NCI-H345 treated with DMSO at 0.1 percent for 48 hours (cell line): ENCODE measurements around the gene RAPGEFL1.
A peak's percentile ranks its signal among the peaks of the same experiment; 100 is the strongest.
"Not testable (repeated sequence)": the region's sequence is repeated elsewhere in the genome, so short reads cannot be mapped to it uniquely, and the experiment has no call there.

ENCODE experiments used
- DNase-seq: peaks from one replicate; lab custom pipeline; 2025; ENCODE audit not compliant: unreplicated experiment; lab: John Stamatoyannopoulos, UW

The RAPGEFL1 gene, protein sequence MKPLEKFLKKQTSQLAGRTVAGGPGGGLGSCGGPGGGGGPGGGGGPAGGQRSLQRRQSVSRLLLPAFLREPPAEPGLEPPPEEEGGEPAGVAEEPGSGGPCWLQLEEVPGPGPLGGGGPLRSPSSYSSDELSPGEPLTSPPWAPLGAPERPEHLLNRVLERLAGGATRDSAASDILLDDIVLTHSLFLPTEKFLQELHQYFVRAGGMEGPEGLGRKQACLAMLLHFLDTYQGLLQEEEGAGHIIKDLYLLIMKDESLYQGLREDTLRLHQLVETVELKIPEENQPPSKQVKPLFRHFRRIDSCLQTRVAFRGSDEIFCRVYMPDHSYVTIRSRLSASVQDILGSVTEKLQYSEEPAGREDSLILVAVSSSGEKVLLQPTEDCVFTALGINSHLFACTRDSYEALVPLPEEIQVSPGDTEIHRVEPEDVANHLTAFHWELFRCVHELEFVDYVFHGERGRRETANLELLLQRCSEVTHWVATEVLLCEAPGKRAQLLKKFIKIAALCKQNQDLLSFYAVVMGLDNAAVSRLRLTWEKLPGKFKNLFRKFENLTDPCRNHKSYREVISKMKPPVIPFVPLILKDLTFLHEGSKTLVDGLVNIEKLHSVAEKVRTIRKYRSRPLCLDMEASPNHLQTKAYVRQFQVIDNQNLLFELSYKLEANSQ

DNA sequence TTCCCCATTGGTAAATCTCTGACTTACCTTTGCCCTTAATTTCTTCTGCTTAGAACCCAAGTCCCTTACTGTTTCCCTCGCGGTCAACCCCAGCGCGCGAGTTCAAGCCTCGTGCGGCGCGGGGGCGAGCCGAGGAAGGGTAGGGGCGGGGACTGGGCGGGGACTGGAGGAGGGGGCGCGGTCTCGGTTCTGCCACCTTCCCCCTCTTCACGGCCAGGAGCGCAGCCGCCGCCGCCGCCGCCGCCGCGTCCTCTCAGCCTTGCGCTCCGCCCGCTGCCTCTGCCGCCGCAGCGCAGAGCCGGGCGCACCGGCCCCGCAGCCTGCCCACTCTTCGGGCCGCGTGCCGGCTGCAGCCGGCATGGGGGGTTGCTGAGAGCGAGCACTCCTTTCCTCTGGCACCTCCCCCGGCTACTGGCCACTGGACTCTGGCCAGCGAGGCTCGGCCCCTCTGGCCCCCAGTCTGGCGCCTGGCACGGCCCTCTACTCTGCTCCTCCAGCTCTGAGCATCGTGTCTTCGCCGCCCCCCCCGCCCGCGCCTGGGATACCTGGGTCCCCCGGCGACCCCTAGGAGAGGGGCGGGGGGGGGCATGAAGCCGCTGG, at the start of gene RAPGEFL1:
TSS of gene RAPGEFL1 (plus strand) at position 196 of the 600 bp plus-strand sequence. CDS start at position 588, 392 bp downstream.
- DNase-seq, result peak; percentile 28

DNA sequence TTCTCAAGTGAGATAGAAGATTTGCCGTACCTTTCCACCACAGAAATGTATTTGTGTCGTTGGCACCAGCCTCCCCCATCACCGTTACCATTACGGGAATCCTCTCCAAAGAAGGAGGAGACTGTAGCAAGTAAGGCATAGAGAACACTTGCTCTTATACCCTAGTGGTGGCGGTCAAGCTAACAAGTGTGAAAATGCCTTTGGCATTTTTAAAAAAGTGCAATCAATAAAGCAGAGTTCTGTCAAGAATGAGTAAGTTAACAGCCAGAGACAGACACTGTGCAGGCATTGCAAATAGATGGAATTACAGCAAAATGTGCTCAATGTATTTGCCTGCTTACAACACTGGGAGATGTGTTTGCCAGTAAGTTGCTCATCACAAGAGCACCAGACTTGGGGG, 47.8 kb upstream of the RAPGEFL1 start:
- DNase-seq, result no peak

DNA sequence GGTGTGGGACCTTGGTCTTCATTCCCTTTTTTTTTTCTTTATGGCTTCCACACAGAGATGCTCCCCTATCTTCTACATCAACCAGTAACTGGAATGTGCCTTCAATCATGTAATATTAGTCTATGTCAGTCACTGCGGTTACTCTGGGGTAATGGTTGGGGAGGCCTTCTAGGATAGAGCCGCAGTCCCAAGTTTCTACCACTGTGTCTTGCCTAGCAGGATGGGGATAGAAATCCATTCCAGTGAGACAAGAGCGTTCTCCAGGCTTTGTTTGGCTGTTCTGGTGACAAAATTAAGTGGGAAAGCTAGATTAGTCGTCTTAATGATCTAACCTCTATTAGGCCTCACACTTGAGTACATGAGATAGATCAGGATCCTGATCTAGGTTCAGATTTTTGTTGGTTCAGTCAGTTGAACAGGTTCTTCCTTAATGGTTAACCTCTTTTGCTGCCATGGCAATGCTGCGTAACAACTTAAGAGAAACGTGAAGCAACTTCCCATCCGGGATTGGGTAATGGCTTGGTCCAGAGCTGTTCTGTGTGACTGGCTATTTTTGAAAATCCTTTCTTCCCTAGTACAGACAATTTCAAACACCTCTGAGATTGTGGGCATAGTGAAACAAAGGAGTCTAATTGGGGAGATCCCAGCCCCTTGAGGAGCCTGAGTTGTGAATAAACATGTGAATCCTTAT, 46.8 kb upstream of the RAPGEFL1 start:
- DNase-seq, result no peak

DNA sequence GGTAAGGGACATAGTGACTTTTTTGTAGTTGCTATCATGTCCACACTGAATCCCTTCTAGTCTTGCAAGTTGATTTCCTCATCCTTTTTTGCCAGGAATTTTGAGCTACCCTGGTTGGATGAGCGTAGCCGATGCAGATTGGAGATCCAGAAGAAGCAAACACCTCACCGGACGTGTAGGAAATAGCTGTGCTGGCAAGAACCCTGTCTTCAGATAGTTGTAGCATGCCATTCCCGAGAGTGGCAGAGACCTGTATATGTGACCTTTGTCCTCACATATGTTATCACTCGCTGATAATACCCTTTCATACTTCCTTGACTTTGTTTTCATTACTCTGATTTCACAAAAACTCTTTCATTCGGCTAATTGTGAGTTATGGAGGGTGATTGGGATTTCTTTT, 43.1 kb upstream of the RAPGEFL1 start:
- DNase-seq, result no peak

DNA sequence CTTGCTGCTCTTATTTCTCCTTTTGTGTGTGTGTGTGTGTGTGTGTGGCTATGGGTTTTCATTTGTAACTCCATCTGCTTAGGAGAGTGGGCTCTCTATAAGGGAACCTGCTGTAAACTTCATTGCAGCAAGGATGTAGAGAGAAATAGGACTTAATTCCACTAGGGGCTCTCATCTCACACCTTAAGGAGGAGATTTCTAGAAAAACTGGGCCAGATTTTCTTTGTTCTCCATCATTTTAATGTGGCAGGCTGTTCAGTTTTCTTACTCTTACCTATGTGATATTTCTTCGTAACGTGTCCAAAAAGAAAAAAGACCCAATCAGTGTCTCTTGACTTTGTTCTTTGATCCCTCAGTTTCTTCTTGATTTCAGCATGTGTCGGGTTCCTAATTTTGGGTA, 41.5 kb upstream of the RAPGEFL1 start:
- DNase-seq, result no peak

DNA sequence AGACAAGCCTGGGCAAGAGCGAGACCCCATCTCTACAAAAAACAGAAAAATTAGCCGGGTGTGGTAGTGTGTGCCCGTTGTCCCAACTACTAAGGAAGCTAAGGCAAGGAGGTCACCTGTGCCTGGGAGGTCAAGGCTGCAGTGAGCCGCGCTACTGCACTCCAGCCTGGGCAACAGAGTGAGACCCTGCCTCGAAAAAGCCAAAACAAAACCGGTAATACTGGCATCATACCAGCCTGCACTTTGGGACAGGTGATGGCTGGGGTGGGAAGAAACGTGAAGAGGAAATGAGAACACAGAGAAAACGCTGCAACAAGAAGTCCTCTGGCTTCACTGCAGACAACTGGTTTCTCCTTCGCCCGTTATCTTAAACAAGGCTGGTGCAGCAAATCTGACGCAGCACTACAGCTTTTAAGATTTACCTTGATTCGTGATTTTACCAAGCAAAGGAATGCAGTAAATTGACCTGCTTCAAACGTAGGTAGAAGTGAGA, 37.7 kb upstream of the RAPGEFL1 start:
- DNase-seq, result peak; percentile 64

DNA sequence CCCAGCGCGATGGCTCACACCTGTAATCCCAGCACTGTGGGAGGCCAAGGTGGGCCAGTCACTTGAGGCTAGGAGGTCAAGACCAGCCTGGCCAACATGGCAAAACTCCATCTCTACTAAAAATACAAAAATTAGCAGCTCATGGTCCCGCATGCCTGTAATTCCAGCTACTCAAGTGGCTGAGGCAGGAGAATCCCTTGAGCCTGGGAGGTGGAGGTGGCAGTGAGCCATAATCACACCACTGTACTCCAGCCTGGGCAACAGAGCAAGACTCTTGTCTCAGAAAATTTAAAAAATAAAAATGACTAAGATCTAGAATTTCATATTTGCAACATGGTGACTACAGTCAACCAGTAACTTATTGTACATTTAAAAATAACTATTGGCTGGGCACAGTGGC, 34.1 kb upstream of the RAPGEFL1 start:
- DNase-seq, result not testable (repeated sequence)

DNA sequence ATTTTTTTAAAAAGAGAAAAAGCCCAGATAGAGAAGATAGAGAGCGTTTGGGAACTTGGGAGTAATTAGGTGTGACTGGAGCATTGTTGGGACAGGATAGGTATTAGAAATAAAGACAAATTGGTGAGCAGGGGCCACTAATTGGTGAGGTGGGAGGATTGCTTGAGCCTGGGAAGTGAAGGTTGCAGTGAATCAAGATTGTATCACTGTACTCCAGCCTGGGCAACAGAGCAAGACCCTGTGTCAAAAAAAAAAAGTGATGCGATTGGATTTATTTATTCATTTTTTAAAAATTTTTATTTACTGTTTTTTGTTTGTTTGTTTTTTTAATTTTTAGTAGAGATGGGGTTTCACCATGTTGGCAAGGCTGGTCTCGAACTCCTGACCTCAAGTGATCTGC, 31.8 kb upstream of the RAPGEFL1 start:
- no peak for DNase-seq

DNA sequence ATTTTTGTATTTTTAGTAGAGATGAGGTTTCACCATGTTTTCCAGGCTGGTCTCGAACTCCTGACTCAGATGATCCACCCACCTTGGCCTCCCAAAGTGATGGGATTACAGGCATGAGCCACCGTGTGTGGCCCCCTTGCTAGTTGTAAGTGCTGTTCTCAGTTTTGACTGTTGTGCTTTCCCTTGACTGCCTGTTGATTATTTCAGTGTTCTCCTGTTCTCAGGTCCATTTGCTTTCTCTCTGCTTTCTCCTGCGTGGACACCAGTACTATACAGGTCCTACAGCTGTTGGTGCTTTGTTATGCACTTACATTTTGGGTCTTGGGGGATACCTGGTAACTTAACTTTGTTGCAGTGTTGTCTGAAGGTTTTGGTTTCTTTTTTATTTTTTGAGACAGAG, 28.7 kb upstream of the RAPGEFL1 start:
- DNase-seq, result no peak

DNA sequence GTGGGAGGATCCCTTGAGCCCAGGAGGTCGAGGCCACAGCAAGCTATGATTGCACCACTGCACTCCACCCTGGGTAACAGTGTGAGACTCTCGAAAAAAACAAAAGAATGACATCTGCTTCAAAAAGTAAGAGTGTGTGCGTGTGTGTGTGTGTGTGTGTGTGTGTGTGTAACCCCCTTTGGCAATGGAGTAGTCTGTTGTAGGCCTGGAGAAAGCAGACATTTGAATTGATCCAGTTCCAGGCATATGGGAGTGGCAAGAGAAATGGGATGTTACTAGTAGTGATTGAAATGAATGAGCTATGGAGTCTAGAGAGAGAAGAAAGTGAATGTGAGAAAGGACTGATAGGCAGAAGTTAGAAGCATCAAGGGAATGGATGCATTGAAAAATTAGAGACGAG, 27.0 kb upstream of the RAPGEFL1 start:
- no peak for DNase-seq

DNA sequence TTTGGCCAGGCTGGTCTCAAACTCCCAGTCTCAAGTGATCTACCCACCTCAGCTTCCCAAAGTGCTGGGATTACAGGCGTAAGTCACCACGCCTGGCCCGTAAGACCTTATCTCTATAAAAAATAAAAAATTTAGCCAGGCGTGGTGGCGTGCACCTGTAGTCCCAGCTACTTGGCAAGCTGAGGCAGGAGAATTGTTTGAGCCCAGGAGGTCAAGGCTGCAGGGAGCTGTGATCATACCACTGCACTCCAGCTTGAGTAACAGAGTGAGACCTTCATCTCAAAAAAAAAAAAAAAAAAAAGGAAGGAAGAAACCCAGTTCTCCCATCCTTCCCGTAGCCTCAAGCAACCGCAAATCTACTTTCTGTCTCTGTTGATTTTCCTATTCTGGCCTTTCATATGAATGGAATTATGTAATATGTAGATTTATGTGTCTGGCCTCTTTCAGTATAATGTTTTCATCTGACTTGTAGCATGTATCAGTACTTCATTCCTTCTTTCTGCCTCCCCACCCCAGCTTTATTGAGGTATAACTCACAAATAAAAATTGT, 25.8 kb upstream of the RAPGEFL1 start:
- DNase-seq, result no peak

DNA sequence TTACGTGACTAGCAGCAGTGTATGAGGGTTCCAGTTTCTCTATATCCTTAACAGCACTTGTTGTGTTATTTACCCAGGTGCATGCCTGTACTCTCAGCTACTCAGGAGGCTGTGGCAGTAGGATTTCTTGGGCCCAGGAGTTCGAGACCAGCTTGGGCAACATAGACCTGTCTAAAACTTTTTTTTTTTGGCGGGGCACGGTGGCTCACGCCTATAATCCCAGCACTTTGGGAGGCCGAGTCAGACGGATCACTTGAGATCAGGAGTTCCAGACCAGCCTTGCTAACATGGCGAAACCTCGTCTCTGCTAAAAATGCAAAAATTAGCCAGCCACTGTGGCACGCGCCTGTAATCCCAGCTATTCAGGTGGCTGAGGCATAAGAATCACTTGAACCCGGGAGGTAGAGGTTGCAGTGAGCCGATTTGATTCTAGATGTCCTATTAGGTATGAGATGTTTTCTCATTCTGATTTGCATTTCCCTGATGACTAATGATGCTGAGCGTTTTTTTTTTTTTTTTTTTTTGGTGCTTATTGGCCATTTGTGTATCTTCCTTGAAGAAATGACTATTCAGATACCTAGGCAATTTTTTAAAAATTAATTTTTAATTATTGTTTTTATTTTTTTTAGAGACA, 23.6 kb upstream of the RAPGEFL1 start:
- DNase-seq, result no peak

DNA sequence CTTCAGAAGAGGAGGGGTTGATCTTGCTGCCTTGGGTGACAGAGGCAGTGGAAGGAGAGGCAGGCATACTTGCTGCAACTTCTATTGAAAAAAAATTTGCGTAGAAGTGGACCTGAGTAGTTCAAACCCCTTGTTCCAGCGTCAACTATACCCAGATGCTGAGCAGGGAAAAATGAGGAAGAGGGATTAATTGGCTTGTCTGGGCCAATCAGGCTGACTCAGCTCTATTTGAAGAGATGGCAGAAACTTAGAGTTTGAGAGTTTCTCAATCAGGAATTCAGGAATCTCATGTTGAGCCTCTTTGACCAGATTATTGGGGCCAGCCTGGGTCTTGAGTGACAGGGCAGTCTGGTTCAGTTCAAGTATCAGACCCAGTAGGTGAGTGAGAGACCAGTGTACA, 19.3 kb upstream of the RAPGEFL1 start:
- no peak for DNase-seq

DNA sequence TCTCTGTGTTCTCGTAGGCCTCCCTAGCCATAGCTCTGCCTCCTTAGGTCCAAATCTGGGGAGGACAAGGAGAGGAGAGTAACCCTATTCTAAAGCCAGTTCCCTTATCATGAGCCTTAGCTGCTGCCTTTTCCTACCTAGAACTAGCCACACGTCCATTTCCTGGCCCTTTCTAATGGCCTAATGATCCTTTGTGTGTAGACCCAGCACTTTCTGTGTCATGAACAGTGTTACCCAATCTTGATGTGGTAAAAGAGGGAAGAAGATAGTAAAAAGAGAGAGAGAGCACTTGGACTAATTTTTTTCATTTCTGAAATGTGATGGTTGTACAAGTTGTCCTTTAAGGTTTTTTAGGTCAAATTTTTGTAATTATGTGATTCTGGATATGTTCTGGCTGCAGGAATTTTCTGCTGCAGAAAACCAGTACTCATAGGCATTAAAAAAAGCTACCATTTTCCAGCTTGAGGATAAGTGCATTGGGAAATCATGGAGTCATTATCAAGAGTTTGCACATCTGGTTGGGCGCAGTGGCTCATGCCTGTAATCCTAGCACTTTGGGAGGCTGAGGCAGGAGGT, 18.7 kb upstream of the RAPGEFL1 start:
- DNase-seq, result no peak

DNA sequence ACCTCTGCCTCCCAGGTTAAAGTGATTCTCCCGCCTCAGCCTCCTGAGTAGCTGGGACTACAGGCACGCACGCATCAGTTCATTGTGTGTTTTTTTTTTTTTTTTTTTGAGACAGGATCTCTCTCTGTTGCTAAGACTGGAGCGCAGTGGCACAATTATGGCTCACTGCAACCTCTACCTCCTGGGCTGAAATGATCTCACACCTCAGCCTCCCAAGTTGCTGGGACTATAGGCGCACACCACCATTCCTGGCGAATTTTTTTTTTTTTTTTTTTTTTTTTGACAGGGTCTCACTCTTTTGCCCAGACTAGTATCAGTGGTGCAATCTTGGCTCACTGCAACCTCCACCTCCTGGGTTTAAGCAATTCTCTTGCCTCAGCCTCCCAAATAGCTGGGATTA, 17.8 kb upstream of the RAPGEFL1 start:
- DNase-seq, result no peak

DNA sequence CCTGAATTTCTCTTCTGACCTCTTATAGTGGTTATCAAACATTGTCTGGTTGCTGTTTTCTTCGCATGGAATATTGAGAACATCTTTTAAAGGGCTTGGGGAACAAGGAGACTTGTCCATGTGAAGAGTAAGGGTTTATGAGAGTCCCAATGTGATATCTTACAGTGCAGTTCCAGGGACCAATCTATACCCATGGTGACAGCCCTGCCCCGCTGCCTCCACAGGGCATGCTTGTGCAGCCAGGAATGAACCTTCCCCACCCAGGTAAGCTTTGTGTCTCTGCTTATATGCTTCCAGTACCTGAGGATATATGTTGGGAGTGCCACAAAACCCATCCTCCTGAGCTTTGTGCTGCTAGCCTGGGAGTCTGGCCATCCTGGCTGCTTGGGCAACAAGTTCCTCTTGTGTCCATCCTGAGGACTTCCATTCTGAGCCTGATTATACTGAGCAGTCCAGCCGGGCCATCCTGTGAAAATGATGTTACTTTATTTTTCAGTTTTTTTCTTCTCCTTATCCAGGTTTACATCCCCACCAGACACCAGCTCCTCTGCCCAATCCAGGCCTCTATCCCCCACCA, 9.5 kb upstream of the RAPGEFL1 start:
- DNase-seq, result no peak

DNA sequence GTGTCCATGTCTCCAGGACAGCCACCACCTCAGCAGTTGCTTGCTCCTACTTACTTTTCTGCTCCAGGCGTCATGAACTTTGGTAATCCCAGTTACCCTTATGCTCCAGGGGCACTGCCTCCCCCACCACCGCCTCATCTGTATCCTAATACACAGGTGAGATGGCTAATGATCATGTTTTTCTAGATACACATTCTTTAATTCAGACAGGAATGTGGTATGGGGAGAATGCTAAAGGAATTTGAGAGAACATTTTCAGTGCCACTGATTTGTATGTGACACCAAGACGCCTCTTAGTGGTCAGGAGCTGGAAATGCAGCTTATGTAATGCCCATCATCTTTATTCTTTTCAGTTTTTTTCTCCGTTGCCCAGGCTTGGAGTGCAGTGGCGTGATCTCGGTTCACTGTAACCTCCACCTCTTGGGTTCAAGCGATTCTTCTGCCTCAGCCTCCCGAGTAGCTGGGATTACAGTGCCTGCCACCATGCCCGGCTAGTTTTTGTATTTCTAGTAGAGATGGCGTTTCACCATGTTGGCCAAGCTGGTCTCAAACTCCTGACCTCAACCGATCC, 8.9 kb upstream of the RAPGEFL1 start:
- DNase-seq, result peak; percentile 25

DNA sequence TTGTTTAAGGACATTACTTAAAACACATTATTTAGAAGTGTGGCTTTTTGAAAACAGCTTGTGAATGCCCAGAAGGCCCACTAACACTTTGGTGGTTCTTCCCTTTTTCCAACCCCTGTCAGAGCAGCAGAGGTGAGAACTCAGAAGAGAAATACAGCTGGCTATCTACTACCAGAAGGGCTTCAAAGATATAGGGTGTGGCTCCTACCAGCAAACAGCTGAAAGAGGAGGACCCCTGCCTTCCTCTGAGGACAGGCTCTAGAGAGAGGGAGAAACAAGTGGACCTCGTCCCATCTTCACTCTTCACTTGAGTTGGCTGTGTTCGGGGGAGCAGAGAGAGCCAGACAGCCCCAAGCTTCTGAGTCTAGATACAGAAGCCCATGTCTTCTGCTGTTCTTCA, 6.9 kb upstream of the RAPGEFL1 start:
- DNase-seq, result no peak

DNA sequence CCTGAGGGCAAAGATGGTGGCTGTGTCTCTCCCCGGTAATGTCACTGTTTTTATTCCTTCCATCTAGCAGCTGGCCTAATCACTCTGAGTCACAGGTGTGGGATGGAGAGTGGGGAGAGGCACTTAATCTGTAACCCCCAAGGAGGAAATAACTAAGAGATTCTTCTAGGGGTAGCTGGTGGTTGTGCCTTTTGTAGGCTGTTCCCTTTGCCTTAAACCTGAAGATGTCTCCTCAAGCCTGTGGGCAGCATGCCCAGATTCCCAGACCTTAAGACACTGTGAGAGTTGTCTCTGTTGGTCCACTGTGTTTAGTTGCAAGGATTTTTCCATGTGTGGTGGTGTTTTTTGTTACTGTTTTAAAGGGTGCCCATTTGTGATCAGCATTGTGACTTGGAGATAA, 5.5 kb upstream of the RAPGEFL1 start:
- DNase-seq, result no peak
